Endothelial cell of hepatic sinusoid (primary cell): ENCODE data around the gene ARHGEF11.

ENCODE experiments used
- in situ Hi-C: cut with HindIII; loops from 2 replicates; pipeline ENCODE4 v1.10.0; 2017; ENCODE audit warnings: low sequenced_read_pairs

ARHGEF11 gene

GRCh38 chr1:156898971-156899664 lies 146.4 kb downstream of the ARHGEF11 start:
- in situ Hi-C loops = loop anchor here (10.0 kb wide), 1 partner anchor 66 kb away; no protein-coding TSS in a partner anchor

- in situ Hi-C loops = loop anchor here (10.0 kb wide), 1 partner anchor 67 kb away; no protein-coding TSS in a partner anchor
Observed at GRCh38 chr1:156898161-156898566, 147.4 kb downstream of the ARHGEF11 start.

GRCh38 chr1:156897078-156897825 lies 148.3 kb downstream of the ARHGEF11 start:
- in situ Hi-C loops = loop anchor here (10.0 kb wide), 1 partner anchor 68 kb away; no protein-coding TSS in a partner anchor

- in situ Hi-C loops = loop anchor here (10.0 kb wide), 1 partner anchor 68 kb away; no protein-coding TSS in a partner anchor
Observed at GRCh38 chr1:156896490-156897033, 149.0 kb downstream of the ARHGEF11 start.

- in situ Hi-C loops = loop anchor here (10.0 kb wide), 1 partner anchor 69 kb away; no protein-coding TSS in a partner anchor
Observed at GRCh38 chr1:156895927-156896326, 149.6 kb downstream of the ARHGEF11 start.

- in situ Hi-C loops = loop anchor here (10.0 kb wide), 1 partner anchor 69 kb away; no protein-coding TSS in a partner anchor
Observed at GRCh38 chr1:156895455-156895812, 150.1 kb downstream of the ARHGEF11 start.

GRCh38 chr1:156894711-156895454 lies 150.7 kb downstream of the ARHGEF11 start:
- in situ Hi-C loops = loop anchor here (5.0 to 10.0 kb wide), 2 partner anchors 53 to 70 kb away; no protein-coding TSS in a partner anchor

- in situ Hi-C loops = loop anchor here (5.0 to 10.0 kb wide), 2 partner anchors 52 to 71 kb away; no protein-coding TSS in a partner anchor
Observed at GRCh38 chr1:156894001-156894400, 151.5 kb downstream of the ARHGEF11 start.

GRCh38 chr1:156893048-156893953 lies 152.2 kb downstream of the ARHGEF11 start, which contains the start of gene PEAR1:
Gene PEAR1 (plus strand): TSS chr1:156893718. CDS start chr1:156903927, 10,209 bp downstream.
- in situ Hi-C loops = loop anchor here (5.0 to 10.0 kb wide), 2 partner anchors 51 to 72 kb away; no protein-coding TSS in a partner anchor

GRCh38 chr1:156892190-156893047 lies 153.1 kb downstream of the ARHGEF11 start:
- in situ Hi-C loops = loop anchor here (5.0 to 10.0 kb wide), 2 partner anchors 50 to 72 kb away; no protein-coding TSS in a partner anchor

GRCh38 chr1:156889802-156890580 lies 155.6 kb downstream of the ARHGEF11 start:
- in situ Hi-C loops = loop anchor here (5.0 to 10.0 kb wide), 2 partner anchors 48 to 75 kb away; no protein-coding TSS in a partner anchor

- in situ Hi-C loops = no loop called here
Observed at GRCh38 chr1:156887734-156888133, 157.8 kb downstream of the ARHGEF11 start.

- in situ Hi-C loops = no loop called here
Observed at GRCh38 chr1:156887317-156887716, 158.2 kb downstream of the ARHGEF11 start.

- in situ Hi-C loops = no loop called here
Observed at GRCh38 chr1:156886583-156887281, 158.8 kb downstream of the ARHGEF11 start.

- in situ Hi-C loops = no loop called here
Observed at GRCh38 chr1:156885880-156886355, 159.6 kb downstream of the ARHGEF11 start.

- in situ Hi-C loops = no loop called here
Observed at GRCh38 chr1:156885314-156885713, 160.2 kb downstream of the ARHGEF11 start.
